ENCODE results near the gene WIPF1.
"Not testable (repeated sequence)": the region's sequence is repeated elsewhere in the genome, so short reads cannot be mapped to it uniquely, and the experiment has no call there.

Gene WIPF1

DNA sequence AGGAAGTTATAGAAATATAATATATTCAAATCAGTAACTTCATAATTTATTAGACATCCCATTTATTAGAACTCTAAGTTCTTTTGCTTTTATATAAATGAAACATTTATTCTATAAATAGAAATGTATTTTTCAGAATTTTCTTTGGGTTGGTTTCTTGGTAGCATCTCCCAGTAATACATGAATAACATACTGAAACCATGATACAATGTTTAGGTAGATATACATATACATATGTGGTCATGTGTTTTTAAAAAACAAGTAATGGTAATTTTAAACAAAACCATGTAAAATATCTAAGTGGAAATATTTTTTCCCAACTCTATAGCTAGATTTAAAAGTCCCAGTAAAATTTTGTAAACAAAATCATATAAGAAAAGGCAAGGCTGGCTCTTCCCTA is 36.9 kb downstream of the WIPF1 start:
- Histone ChIP-seq H3K9me3 (ENCODE audit: low read depth, low read length) (no peaks in the 10 kb centered on the region), H3K4me3 (no peak overlapping the region), H3K27ac (no peak overlapping the region), H3K9ac (ENCODE audit: insufficient read length) (no peak overlapping the region), H3K36me3 (ENCODE audit: insufficient read depth, low read length) (no peaks in the 10 kb centered on the region)
- no peak for DNase-seq (ENCODE audit: low read depth, low spot score)
- TF ChIP-seq POLR2AphosphoS5 (IDR thresholded peaks at IDR 0.05; ENCODE audit: borderline replicate concordance, low read depth, low read length) = no peak
- no peak for TF ChIP-seq EZH2 (IDR thresholded peaks at IDR 0.05)
- TF ChIP-seq FOXP2 (optimal IDR thresholded peaks at IDR 0.05; ENCODE audit: control extremely low read depth, extremely low read length, insufficient read depth) = no peak

- TF ChIP-seq EZH2 (IDR thresholded peaks at IDR 0.05) (no peak), FOXP2 (optimal IDR thresholded peaks at IDR 0.05; ENCODE audit: control extremely low read depth, extremely low read length, insufficient read depth) (no peak), POLR2AphosphoS5 (IDR thresholded peaks at IDR 0.05; ENCODE audit: borderline replicate concordance, low read depth, low read length) (no peak)
- Histone ChIP-seq H3K27ac (no peak overlapping the region), H3K9ac (ENCODE audit: insufficient read length) (no peak overlapping the region), H3K36me3 (ENCODE audit: insufficient read depth, low read length) (no peaks in the 10 kb centered on the region), H3K9me3 (ENCODE audit: low read depth, low read length) (no peaks in the 10 kb centered on the region), H3K4me3 (no peak overlapping the region)
- DNase-seq (ENCODE audit: low read depth, low spot score) = no peak
Observed at GRCh38 chr2:174555998-174556397, 41.6 kb downstream of the WIPF1 start.

DNA sequence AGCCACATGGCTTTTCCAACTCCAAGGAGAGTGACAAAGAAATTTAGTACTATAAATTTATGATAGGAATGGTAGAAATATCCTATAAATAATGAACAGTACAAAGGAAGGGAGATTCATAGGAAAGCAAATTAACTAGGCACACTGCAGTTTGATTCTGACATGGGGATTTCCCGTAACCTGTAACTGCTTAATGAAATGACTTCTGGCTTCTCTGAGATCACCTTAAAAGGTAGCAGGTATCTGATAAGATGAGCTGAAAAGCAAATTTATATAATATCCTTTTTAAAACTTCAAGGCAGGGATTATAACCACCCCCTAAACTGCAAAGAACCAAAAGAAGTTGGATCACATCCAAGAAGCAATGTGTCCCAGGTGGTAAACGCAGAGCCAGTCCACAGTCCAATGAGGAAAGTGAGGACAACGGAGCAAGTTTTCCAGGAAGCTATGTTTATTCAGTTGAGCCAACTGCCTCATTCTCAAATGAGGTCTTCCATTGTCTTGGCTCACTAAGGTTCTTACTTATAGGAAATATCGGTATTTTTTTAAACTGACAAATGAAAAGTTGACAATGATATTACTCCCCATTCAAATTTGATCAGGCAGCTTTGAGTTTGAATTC is 43.0 kb downstream of the WIPF1 start:
- TF ChIP-seq EZH2 (IDR thresholded peaks at IDR 0.05) (no peak), POLR2AphosphoS5 (IDR thresholded peaks at IDR 0.05; ENCODE audit: borderline replicate concordance, low read depth, low read length) (no peak), FOXP2 (optimal IDR thresholded peaks at IDR 0.05; ENCODE audit: control extremely low read depth, extremely low read length, insufficient read depth) (no peak)
- no peak overlapping the region for H3K27ac ChIP-seq
- DNase-seq (ENCODE audit: low read depth, low spot score) = no peak
- H3K9me3 ChIP-seq (ENCODE audit: low read depth, low read length) = no peaks in the 10 kb centered on the region
- no peak overlapping the region for H3K4me3 ChIP-seq
- no peaks in the 10 kb centered on the region for H3K36me3 ChIP-seq (ENCODE audit: insufficient read depth, low read length)
- no peak overlapping the region for H3K9ac ChIP-seq (ENCODE audit: insufficient read length)

DNA sequence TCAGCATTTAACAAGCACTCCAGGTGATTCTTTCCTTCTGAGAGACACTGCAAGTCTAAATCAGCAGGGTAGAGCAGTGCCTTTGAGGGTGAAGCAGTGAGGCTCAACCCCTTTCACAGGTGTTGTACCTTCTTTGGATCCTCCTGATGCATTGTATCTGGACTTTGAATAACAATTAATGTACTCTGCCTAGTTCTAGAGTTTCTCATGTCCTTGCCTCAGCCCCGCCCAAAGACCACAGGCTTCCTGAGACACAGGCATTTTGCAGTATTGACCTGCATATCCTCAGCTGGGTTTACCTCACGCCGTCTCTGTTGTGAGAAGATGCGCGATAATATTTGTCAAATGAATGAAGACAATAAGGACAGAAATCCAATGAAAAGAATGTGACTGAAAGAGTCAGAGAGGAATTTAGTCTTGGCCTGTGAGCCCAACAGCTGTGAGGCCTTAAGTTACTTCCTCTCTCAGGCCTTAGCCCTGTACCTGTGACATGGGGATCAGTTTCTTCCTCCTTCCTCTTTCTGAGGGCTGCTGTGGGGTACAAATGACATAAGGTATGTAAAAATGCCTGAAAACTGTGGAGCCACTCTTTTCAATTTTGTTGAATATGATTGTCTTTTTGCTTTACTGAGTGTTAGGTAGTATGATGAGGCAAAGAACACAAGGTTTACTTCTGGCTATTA is 43.7 kb downstream of the WIPF1 start:
- no peak overlapping the region for H3K4me3 ChIP-seq
- H3K9ac ChIP-seq (ENCODE audit: insufficient read length) = no peak overlapping the region
- TF ChIP-seq POLR2AphosphoS5 (IDR thresholded peaks at IDR 0.05; ENCODE audit: borderline replicate concordance, low read depth, low read length) = no peak
- no peak for TF ChIP-seq FOXP2 (optimal IDR thresholded peaks at IDR 0.05; ENCODE audit: control extremely low read depth, extremely low read length, insufficient read depth)
- no peak for TF ChIP-seq EZH2 (IDR thresholded peaks at IDR 0.05)
- no peaks in the 10 kb centered on the region for H3K36me3 ChIP-seq (ENCODE audit: insufficient read depth, low read length)
- DNase-seq (ENCODE audit: low read depth, low spot score) = no peak
- no peaks in the 10 kb centered on the region for H3K9me3 ChIP-seq (ENCODE audit: low read depth, low read length)
- no peak overlapping the region for H3K27ac ChIP-seq

DNA sequence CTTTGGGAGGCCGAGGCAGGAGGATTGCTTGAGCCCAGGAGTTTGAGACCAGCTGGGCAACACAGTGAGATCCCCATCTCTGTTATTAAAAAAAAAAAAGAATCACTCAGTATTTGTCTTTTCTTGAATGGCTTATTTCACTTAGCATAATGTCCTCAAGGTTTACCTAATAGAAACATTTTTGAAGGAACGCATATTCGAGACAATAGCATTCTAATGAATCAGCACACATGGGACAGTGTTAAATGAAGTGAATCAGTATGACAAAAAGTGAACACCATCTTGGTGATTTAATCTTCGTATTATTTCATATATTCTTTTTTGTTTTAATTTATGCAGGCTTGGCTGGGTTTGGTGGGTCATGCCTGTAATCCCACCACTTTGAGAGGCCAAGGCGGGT is 44.7 kb downstream of the WIPF1 start:
- Histone ChIP-seq H3K4me3 (no peak overlapping the region), H3K9ac (ENCODE audit: insufficient read length) (no peak overlapping the region), H3K27ac (no peak overlapping the region), H3K36me3 (ENCODE audit: insufficient read depth, low read length) (no peaks in the 10 kb centered on the region), H3K9me3 (ENCODE audit: low read depth, low read length) (no peaks in the 10 kb centered on the region)
- no peak for TF ChIP-seq EZH2 (IDR thresholded peaks at IDR 0.05)
- TF ChIP-seq FOXP2 (optimal IDR thresholded peaks at IDR 0.05; ENCODE audit: control extremely low read depth, extremely low read length, insufficient read depth) = no peak
- no peak for TF ChIP-seq POLR2AphosphoS5 (IDR thresholded peaks at IDR 0.05; ENCODE audit: borderline replicate concordance, low read depth, low read length)
- DNase-seq (ENCODE audit: low read depth, low spot score) = no peak

DNA sequence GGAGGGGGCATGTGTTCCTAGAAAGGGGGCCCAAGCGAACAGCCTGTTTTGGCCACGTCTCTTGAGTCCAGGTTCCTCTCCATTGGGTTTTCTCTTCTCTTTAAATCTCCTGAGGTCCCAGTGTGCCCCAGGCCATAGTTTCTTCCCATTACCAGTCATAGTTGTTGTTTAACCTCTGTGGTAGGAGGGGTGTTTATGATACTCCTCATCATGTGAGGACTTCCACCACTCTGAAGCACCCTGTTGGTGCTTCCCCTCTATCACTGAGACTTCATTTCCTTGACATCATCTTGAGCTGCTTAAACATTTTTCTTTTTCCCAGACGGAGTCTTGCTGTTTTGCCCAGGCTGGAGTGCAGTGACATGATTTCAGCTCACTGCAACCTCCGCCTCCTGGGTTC is 45.9 kb downstream of the WIPF1 start:
- Histone ChIP-seq H3K36me3 (ENCODE audit: insufficient read depth, low read length) (no peaks in the 10 kb centered on the region), H3K4me3 (no peak overlapping the region), H3K9ac (ENCODE audit: insufficient read length) (no peak overlapping the region), H3K27ac (no peak overlapping the region), H3K9me3 (ENCODE audit: low read depth, low read length) (no peaks in the 10 kb centered on the region)
- no peak for TF ChIP-seq POLR2AphosphoS5 (IDR thresholded peaks at IDR 0.05; ENCODE audit: borderline replicate concordance, low read depth, low read length)
- TF ChIP-seq FOXP2 (optimal IDR thresholded peaks at IDR 0.05; ENCODE audit: control extremely low read depth, extremely low read length, insufficient read depth) = no peak
- TF ChIP-seq EZH2 (IDR thresholded peaks at IDR 0.05) = no peak
- no peak for DNase-seq (ENCODE audit: low read depth, low spot score)

DNA sequence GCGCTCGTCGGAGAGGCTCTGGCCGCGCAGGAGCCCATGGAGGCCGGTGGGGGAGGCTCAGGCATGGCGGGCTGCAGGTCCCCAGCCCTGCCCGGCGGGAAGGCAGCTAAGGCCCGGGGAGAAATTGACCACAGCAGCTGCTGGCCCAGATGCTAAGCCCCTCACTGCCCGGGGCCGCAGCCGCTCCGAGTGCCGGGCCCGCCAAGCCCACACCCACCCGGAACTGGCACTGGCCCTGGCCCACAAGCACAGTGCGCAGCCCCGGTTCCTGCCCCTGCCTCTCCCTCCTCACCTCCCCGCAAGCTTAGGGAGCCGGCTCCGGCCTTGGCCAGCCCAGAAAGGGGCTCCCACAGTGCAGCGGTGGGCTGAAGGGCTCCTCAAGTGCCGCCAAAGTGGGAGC is 49.0 kb downstream of the WIPF1 start:
- H3K4me3 ChIP-seq; H3K27ac ChIP-seq; H3K9ac ChIP-seq (ENCODE audit: insufficient read length); H3K9me3 ChIP-seq (ENCODE audit: low read depth, low read length); DNase-seq (ENCODE audit: low read depth, low spot score); H3K36me3 ChIP-seq (ENCODE audit: insufficient read depth, low read length): not testable (repeated sequence)

DNA sequence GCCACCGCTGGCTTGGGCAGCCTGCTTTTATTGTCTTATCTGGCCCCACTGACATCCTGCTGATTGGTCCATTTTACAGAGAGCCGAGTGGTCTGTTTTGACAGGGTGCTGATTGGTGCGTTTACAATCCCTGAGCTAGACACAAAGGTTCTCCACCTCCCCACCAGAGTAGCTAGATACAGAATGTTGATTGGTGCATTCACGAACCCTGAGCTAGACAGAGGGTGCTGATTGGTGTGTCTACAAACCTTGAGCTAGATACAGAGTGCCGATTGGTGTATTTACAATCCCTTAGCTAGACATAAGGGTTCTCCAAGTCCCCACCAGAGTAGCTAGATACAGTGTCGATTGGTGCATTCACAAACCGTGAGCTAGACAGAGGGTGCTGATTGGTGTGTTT is 49.6 kb downstream of the WIPF1 start:
- not testable (repeated sequence) for H3K9ac ChIP-seq (ENCODE audit: insufficient read length); H3K9me3 ChIP-seq (ENCODE audit: low read depth, low read length); H3K4me3 ChIP-seq

More for the DNA sequence above, 49.6 kb downstream of the WIPF1 start:
- not testable (repeated sequence) for H3K36me3 ChIP-seq (ENCODE audit: insufficient read depth, low read length); H3K27ac ChIP-seq; DNase-seq (ENCODE audit: low read depth, low spot score)

Measured in SK-N-MC (cell line).